Pons (tissue), 1 donor: ENCODE measurements around the gene SLC2A9.

Experiments used
- DNase-seq: peaks from one replicate; pipeline ENCODE4 v3.0.0-alpha.2; 2016; ENCODE audit warnings: low spot score

The SLC2A9 gene

DNA sequence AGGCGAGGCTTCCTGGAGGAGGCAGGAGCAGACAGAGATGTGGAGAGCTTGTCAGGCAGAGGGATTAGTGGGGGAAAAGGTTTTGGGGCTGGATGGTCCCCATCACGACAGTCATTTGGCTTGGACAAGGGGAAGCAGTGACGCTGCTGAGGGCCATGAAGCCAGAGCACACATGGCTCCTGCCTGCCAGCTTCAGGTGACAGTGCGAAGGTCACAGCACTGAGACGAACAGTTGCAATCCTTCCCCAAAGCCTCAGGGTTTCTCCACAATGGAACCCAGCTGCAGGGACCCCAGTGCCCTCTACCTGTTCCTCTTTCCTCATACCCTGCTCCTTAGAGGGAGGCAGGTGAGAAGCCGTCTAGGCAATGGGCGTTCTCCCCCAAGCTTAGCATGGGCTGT is 129.6 kb downstream of the SLC2A9 start:
- DNase-seq, result no peak

DNA sequence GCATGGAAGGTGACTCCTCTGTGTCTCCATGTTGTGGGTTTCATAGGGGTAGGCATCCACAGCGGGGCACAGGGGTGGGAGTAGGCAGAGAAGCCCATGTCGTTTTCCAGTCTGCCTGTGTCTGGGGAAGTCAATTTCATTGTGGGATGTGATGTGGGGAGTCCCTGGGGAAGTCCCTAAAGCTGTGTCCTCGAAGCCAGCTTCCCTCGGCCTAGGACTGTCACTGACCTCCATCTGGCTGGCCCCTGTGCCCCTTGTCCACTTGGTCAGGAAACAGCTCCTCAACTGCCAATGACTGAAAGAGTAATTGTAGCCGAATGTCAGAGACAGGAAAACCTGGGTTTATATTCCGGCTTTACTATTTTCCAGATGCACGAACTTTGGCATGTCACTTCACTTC is 130.2 kb downstream of the SLC2A9 start:
- DNase-seq, result no peak

DNA sequence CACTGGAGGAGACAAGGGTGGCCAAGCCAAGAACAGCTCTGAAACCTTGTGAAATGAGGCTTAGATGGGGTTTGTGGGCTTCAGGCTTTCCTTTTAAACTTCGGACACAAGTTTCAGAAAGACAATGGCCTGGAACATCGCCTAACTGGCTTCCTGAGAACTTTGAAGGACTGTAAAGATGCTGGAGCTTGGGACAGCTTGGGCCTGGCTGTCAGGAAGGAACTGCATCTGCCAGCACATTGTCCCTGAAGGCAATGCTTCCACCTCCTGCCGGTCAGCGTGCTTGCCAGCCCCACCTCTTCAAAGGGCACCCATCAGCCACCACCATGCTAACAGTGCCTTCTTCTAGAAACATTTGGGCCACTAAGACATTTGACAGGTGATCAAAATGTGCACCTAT is 132.0 kb downstream of the SLC2A9 start:
- no peak for DNase-seq

DNA sequence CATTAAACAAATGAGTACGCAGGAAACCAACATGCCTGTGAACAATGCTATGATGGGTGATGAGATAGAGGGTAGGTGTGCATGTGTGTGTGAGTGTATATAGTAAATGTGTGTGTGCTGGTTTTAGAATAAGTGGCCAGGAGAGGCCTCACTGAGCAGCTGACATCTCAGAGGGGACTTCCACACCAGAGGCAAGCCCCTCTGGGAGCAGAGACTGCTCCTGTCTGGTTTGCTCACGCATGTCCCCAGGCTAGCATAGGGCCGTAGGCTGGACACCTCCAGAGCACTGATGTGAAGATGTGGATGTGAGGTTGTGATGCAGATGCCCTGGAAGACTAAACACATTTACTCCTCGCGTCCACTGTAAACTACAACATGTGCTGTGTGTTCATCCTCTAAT is 135.3 kb downstream of the SLC2A9 start:
- no peak for DNase-seq

DNA sequence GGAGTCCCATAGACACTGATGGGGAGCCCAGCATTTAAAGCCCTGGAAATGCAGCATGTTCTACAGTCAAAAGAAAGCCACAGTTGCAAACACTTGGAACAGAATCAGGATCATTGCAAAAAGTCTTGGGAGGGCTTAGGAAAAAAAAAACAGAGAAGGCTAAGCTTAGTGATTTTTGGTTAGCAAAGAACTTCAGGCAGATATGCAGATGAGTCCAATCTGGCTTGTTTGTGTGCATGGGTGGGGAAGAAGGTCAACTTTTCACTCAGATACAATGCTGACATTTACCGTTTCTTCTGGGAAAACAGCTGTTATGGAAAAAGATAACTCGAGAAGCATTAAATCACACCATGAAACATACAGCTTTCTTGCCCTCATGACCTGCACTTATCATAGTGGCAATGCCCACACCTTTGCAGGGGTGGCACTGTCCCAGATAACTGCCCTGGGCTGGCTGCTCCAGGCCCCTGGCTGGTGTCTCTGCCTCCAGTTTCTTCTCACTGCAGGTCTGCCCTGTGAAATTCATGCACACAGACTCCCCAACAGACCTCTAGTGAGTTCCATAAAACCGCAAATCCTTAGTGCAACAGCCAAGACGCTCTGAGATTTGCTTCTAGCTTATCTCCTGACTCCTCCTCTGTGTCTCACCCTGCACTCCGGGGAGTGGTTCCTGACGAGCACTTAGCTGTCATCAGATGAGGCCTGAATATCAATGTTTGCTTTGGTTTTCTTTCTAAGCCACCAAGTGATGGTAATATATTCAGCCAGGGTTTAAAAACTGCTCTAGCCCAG is 140.7 kb downstream of the SLC2A9 start:
- no peak for DNase-seq

DNA sequence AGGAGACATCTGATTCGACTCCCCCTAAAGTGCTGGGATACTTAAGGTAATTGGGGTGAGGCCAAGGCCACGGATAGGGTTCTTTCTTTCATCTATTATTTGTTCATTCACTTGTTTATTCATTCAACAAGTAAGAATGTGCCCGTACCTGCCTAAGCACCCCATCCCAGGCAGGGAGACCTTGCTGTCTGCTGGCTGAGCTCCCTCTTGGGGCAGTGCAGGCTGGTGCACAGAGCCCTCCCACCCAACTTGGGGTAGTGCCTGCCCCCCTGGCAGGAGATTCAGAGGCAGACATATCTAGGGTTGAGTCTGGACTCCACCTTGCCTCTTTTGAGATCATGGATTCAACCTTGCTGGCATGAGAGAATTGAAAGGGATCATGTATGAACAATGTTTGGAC is 144.2 kb downstream of the SLC2A9 start:
- no peak for DNase-seq

DNA sequence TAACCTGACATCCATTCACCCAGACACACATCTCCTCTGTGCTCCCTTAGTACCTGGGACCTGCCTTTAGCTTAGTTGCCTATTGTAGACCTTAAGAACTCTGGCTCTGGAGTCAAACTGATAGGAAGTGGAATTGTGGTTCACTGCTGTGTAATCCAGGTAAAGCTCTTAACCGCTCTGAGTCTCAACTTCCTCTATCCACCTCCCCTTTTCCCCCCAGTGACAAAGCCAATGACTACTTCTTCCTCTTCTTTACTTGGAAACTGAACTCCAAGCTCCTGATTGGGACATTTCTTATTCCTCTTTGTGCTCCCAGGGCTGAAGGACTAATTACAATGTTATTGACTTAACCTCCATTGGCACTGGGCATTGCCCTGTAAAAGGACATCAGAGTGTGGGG is 145.8 kb downstream of the SLC2A9 start:
- DNase-seq, result peak; percentile 53

DNA sequence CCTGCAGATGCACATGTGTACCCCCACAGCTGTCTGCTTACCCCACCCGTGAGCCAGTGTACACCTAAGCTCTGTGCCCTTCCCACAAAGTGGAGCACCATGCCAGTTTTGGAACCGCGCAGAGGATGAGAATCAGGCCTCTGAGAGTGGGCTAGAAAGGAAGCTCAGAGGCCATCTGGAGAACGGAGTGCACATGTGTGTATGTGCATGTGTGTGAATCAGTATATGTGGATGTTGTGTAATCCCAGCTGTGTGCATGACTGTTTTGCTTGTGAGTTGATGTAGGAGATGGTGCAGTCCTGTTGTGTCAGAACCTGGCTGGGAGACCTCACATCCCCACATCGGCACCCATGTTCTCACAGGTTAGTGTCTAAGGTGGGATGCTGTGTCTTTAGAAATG is 146.9 kb downstream of the SLC2A9 start:
- DNase-seq, result no peak

DNA sequence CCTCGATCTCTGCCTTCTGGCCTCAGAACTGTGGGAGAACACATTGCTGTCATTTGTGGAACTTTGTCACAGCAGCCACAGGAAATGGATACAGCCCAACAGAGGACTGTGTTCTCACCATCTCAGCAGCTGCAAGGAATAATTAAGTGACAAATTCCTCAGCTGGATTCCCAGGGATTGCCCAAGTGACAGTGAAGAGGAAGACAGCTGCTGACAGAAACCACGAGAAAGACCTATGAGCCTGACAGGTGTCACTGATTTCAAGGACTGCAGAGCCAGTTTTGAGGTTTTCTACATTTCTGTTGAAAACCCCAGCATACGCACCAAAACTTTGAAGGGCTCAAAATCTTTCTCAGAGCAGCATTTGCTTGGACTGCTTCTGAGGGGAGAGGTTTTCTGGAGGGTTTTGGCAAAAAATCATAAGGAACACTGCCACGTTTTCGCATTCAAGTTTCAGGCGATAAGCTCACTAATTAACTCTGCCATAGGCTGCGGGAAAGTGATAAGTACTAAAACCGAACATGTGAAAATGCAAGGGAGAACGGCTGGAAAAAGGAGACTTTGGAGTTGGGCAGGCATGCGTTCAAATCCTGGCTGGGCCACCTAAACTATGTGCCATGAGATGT is 151.0 kb downstream of the SLC2A9 start:
- no peak for DNase-seq

DNA sequence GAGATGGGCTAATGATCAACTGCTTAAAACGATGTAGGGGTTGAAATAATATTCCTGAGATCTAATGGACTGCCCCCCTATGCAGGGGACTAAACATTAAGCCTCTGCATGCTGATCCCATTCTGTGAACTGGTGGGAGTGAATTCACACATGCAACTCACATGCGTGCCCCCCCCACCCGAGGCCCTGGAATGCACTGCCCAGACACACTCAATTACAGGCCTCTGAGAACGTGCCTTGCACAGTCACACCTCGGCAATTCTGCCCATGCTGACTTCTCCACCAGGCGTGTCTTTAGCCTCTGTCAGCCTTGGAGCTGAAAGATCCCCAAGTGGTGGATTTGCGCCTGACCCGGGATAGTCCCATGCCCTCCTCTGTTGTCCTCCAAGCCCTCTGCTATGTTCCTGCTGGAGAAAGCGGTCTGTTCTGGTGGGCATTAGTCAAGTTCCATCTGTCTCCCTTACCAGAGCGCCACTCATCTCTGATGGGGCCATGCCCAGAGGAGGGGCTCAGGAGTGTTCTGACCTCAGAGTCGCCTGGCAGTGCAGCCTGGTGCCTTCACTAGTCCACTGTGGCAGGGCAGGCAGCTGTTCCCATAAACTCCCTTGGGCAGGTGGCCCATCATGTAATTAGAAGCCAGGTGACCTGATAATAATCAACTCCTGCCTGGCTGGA is 153.4 kb downstream of the SLC2A9 start:
- DNase-seq, result no peak

DNA sequence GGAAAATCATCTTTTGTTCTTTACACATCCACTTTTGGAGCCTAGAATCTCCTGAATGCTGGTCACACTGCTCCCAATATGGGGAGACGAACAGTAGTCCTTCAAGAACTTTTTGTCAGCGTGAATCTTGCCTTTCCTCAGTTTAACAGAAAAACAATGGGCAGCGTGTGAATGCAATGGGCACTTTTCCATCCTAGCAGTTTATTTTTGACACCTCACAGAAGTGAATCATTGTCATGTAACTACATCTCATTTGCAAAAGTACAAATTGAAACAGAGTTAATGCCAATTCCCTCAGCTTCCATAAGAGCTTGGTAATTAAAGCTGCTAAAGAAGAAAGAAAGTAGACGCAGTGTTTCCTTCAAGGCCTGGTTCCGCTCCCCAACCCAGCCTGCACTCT is 154.4 kb downstream of the SLC2A9 start:
- DNase-seq, result no peak

DNA sequence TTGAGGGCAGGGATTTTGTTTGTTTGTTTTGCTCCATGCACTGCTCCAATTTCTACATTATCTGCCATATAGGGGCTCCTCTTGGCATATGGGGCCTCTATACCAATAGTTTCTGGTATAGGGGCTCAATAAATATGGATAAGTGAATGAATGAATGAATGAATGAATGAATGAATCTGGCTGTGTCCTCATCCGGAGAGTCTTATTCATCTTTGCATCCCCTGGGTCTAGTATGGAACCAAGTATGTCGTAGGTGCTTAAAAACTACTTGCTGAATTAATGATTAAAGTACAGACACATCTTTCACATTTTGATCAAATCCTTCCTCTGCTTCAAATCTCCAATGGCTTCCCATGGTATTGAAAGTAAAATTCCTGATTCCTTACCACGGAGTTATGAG is 159.7 kb downstream of the SLC2A9 start:
- no peak for DNase-seq

DNA sequence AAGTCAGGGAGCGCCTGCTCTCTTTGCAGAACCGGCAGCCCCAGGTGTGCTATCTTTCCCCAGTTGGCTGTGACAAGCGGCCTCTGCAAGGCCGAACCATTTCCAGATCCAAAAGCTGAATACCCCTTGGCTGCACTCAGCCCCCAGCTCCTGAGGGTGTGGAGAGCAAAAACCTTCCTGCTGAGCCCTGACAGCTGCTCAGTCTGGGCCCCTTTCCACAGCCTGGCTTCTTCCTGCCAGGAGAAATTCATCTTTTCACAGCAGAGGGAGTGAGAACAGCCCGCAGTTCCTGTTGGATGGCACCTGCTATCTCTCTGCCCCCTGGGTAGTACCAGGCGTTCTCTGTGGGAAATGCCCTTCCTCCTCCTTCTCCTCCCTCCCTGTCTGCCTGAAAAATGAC is 161.5 kb downstream of the SLC2A9 start:
- DNase-seq, result peak; percentile 25

DNA sequence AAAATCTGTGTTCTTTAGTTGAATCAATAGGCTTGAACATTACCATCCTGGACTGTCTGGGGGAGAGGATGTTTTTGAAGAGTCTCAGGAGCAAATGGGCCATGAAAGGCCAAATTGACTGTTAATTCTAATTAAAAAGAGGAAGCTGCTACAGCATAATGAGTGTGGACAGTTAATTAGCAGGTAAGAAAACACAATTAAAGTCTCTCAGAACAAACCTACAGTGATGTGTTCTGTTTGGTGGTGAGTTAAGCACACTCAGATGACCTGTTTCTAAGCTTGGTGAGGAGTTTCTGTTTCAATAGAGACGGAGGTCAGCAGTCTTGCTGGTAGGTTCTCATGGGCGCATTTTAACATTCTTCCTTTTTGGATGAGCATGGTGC is 171.8 kb downstream of the SLC2A9 start:
- no peak for DNase-seq

DNA sequence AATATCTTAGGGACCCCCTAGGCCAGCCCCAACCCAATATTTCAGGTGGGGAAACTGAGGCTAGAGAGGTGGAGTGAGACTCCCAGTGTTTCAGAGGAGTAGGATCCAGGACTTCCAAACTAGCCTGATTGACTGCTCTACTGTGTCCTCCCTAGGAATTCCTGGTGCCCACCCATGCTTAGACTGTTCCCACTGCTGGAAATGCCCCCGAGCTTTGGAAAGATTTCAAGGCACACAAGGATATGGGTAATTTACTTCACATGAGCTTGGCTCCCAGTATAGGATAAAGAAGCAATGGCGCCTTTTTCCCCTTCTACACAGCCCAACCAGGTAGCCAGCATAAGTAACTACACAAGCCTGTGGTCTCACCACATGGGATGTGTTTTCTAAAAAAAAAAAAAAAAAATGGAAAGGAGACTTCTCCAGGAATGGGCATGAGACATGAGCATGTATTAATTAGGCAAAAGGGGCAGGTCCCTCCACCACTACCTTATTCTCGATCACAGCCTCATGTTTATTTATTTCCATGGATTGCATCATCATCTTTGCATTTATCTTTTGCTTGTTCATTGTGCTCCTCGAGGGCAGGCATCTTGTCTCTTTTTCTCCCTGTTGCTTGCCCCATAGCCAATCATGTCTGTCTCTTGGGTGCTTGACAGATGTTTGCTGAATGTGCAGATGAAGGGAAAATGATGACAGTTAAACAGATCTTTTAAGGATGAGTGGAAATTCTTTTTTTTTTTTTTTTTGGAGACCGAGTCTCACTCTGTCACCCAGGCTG is 173.1 kb downstream of the SLC2A9 start:
- DNase-seq, result no peak

DNA sequence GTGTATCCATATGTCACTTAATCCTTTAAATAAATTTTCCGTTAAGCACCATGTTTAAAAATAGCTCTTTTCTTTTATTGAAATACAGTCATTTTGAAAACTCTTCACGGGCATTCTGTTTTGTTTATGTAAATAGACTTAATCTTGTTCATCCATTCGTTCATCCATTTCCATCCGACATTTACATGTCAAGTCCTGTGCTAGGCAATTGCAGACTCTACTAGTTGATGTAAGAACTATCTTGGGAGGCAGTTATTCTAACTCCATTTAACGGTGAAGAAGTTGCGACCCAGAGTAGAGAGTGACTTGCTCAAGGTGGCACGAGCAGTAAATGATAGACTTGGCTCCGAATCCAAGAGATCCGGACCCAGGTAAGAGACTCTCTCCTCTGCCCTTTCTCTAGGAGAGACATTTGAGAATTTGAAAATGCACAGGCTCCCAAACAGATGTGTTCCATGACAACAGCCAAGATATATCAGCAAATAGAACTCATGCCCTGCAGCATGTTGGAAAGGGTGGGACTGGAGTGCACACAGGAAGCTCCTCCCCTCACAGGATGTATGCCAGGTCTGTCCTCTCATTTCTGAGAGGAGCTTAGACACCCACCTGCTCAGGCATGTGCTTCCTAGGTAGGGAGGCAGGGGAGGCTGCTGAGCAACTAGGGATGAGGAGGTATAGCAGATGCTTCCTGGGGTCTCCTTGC is 175.4 kb downstream of the SLC2A9 start:
- no peak for DNase-seq

DNA sequence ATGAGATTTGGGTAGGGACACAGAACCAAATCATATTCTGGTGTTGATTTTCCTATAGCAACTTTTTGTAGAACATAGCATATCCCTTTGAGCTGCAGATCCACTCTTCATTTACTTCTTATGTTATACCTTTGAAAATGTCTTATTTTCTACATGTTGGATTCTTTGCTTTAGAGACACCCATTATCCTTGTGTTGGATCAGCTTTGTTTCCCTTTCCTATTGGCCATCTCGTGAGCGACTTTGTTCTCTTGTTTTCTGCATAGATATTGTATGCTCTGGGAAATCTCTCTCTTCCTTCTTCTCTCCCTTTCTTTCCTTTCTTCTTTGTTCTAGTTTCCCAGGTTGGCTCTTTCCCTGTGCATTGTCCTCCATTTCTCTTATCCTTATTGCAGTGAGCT is 180.2 kb downstream of the SLC2A9 start:
- no peak for DNase-seq

DNA sequence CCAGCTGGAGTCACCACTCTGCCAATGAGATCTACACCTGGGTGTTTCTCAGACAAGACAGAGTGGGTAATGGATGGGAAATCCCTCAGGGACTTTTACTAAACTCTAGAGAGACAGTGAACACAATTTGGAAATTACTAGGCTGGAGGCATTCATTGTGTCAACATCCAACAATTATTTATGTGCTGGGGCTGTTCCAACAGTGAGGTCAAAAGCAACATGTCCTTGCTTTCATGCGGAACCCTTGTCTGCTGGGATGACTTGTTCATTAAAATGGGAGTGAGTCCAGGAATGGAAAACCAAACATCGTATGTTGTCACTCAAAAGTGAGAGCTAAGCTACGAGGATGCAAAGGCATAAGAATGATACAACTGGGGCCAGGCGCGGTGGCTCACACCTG is 185.9 kb downstream of the SLC2A9 start:
- DNase-seq, result no peak

DNA sequence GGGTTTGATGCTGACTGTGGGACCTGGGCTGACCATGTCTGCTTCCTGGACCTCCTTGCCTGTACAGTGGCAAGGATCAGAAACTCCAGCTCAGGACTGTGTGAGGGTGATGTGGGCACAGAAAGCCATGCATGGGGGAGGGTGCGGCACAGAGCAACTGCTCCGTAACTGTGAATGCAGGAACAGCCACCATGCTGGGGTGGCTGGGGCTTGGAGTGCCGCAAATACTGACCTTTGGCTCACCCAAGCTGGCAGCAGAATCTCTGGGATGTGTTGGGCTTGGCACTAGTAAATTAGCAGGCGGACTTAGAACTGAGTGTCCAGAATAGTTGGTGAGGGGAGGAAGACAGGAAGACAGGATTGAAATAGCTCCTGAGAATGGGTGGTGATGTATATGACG is 187.9 kb downstream of the SLC2A9 start:
- DNase-seq, result no peak

DNA sequence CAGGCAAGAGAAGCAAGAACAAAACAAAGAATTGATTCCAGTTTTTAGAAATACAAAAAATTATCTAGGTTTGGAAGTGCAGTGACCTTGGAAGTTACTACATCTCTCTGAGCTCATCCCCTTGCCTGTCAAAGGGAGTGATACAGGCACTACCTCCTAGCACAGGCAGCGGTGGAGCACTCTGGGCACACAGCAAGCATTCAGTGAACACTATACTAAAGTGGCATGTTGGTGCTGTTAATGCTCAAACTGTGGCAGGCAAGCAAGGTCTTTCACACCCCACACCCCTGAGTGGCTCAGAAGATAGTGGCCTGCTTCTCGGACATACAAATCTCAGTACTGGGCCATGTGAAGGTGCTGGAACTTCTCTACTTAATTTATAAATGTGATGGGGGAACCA is 188.7 kb downstream of the SLC2A9 start:
- DNase-seq, result no peak

DNA sequence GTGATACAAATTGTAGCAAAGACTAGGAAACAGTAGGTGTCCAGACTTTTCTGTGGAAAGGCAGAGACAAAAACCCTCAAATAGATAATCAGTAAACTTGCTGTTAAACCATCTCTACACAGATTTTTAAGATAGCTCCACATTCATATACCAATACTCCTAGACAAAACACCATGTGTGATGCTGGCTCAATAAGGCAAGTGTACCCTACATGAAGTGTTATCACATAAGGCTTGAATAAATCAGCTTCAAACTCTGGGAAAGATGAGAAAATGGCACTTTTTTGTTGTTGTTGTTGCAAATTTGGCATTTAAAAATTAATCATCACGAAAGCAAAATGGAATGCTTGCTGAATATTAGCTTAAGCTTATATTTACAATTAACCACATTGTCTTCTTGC is 194.7 kb downstream of the SLC2A9 start:
- DNase-seq, result no peak

DNA sequence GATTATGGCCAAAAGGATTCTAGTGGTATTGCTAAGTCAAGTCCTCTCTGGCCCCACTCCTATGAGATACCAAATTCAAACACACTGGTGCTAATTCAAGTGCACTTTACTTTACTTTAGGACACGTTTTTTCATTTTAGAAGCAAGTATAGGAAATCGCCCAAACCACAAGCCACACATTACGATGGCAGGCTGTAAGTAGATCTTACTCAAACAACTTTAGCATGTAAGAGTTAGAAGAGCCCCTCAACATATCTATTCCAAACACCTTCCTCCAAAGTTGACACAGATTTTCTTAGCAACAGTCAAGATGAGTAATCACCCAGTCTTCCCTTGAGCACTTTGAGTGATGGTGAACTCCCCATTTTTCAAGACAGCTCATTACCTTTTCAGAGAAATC is 196.2 kb downstream of the SLC2A9 start:
- DNase-seq, result no peak
